HepG2 (cell line): Measurements from ENCODE around the gene SAP25. TPM values are rescaled to one million over a fixed set of nuclear protein-coding genes. Genes with fewer than 3 reads are reported as not detected.
A peak's percentile ranks its signal among the peaks of the same experiment; 100 is the strongest.

ENCODE experiments used
- ARNT2 ChIP-seq: sonication (generic); formaldehyde crosslinking; IDR thresholded peaks from 2 replicates; pipeline ENCODE4 v1.8.0; 2022; ENCODE audit warnings: mild to moderate bottlenecking, low read depth, missing genetic modification reagents, moderate library complexity
- E2F2 ChIP-seq: sonication (generic); formaldehyde crosslinking; IDR thresholded peaks from 2 replicates; pipeline ENCODE4 v1.4.0; 2020; ENCODE audit warnings: missing genetic modification reagents, borderline replicate concordance
- GABPA ChIP-seq, 2 experiments: IDR thresholded peaks; 2 replicates each; pipeline ENCODE4 v1.6.1; 2011 to 2016; ENCODE audit warnings: low read depth in 2 of 2, low read length in 1 of 2, missing biosample characterization in 1 of 2, missing genetic modification characterization in 1 of 2
- KDM3A ChIP-seq: IDR thresholded peaks from 2 replicates; pipeline ENCODE4 v1.6.1; 2018; ENCODE audit warnings: low read depth, missing compliant biosample characterization
- MED13 ChIP-seq: sonication (generic); formaldehyde crosslinking; IDR thresholded peaks from 2 replicates; pipeline ENCODE4 v1.5.0; 2020; ENCODE audit warnings: missing genetic modification reagents
- MTA3 ChIP-seq: sonication (generic); formaldehyde crosslinking; IDR thresholded peaks from 2 replicates; pipeline ENCODE4 v1.4.0; 2020; ENCODE audit warnings: missing genetic modification reagents
- MXD3 ChIP-seq: IDR thresholded peaks from 2 replicates; pipeline ENCODE4 v1.6.1; 2016; ENCODE audit warnings: mild to moderate bottlenecking, missing biosample characterization, missing genetic modification reagents
- NONO ChIP-seq, 2 experiments: fragments of 450-650 bp in 1 of 2; sonication (generic) in 1 of 2; formaldehyde crosslinking in 1 of 2; IDR thresholded peaks in 1 of 2; conservative IDR thresholded peaks in 1 of 2; 2 replicates each; pipeline versions ENCODE4 v1.6.1 to v1.8.0; 2017 to 2022; ENCODE audit warnings: mild to moderate bottlenecking in 1 of 2, missing genetic modification reagents in 1 of 2, moderate library complexity in 1 of 2
- PHF21A ChIP-seq: sonication (generic); formaldehyde crosslinking; IDR thresholded peaks from 2 replicates; pipeline ENCODE4 v1.5.0; 2020; ENCODE audit warnings: mild to moderate bottlenecking, missing genetic modification reagents
- PLSCR1 ChIP-seq: sonication (generic); formaldehyde crosslinking; IDR thresholded peaks from 2 replicates; pipeline ENCODE4 v1.5.0; 2020; ENCODE audit warnings: missing genetic modification reagents, mild to moderate bottlenecking, borderline replicate concordance
- POLR2AphosphoS5 ChIP-seq: IDR thresholded peaks from 2 replicates; pipeline ENCODE4 v1.6.1; 2012; ENCODE audit warnings: low read depth, low read length
- TRIM22 ChIP-seq: fragments of 450-650 bp; IDR thresholded peaks from 2 replicates; pipeline ENCODE4 v1.6.1; 2017
- U2AF1 ChIP-seq: fragments of 200-400 bp; formaldehyde crosslinking; optimal IDR thresholded peaks from 2 replicates; pipeline ENCODE3; 2017; ENCODE audit warnings: mild to moderate bottlenecking, low read depth, low read length
- UBTF ChIP-seq: sonication (generic); formaldehyde crosslinking; IDR thresholded peaks from 2 replicates; pipeline ENCODE4 v1.4.0; 2020; ENCODE audit warnings: mild to moderate bottlenecking, missing genetic modification reagents
- ZFX ChIP-seq: sonication (generic); formaldehyde crosslinking; IDR thresholded peaks from 2 replicates; pipeline ENCODE4 v1.4.0; 2020; ENCODE audit warnings: mild to moderate bottlenecking, low read depth, missing genetic modification reagents, moderate library complexity
- ZGPAT ChIP-seq: IDR thresholded peaks from 2 replicates; pipeline ENCODE4 v1.6.1; 2016; ENCODE audit warnings: mild to moderate bottlenecking
- ZNF224 ChIP-seq: sonication (generic); formaldehyde crosslinking; IDR thresholded peaks from 2 replicates; pipeline ENCODE4 v1.5.0; 2020; ENCODE audit warnings: mild to moderate bottlenecking, missing genetic modification reagents
- ZNF296 ChIP-seq: sonication (generic); formaldehyde crosslinking; conservative IDR thresholded peaks from 2 replicates; pipeline ENCODE4 v1.5.0; 2020; ENCODE audit warnings: mild to moderate bottlenecking, missing genetic modification reagents
- ZNF333 ChIP-seq: sonication (generic); formaldehyde crosslinking; IDR thresholded peaks from 2 replicates; pipeline ENCODE4 v1.4.0; 2020; ENCODE audit warnings: mild to moderate bottlenecking, missing genetic modification reagents, borderline replicate concordance
- ZNF34 ChIP-seq: sonication (generic); formaldehyde crosslinking; IDR thresholded peaks from 2 replicates; pipeline ENCODE4 v1.4.0; 2020; ENCODE audit warnings: mild to moderate bottlenecking, missing genetic modification reagents, borderline replicate concordance
- polyA plus RNA-seq, 8 experiments: library from polyadenylated mRNA; depleted of rRNA in 3 of 8; stranded (reverse) in 7 of 8; unstranded in 1 of 8; fragments of >200 nt; fragmentation: Illumina TruSeq in 4 of 8; extraction: Trizol in 4 of 8; gene quantifications; 2 replicates each; pipeline versions ENCODE4 v1.2.1 to v1.2.3, GENCODE V29; 2011 to 2016; ENCODE audit warnings: low read depth in 4 of 8, missing spikeins in 1 of 8, mixed read lengths in 1 of 8; ENCODE audit not compliant: insufficient read depth in 1 of 8
- total RNA-seq, 5 experiments: library from RNA; depleted of rRNA; stranded (reverse); fragments of >200 nt; fragmentation: Illumina TruSeq; extraction: Trizol; gene quantifications; 2 replicates each; pipeline ENCODE4 v1.2.3, GENCODE V29; 2016; ENCODE audit warnings: low read depth in 1 of 5

Gene SAP25
- total and polyA plus RNA-seq, 2 of the 13 experiments (the other 11 are each of a cell fraction or from before 2014, with no cell fraction given), result 0.15 to 0.20 TPM

GRCh38 chr7:100568896-100569844 lies 4.5 kb downstream of the SAP25 start (continued):
- no peak for TF ChIP-seq TRIM22
- no peak; the same call in 1 of the 2 replicates for TF ChIP-seq E2F2 (CRISPR knock-in tag)
- TF ChIP-seq POLR2AphosphoS5, result peak; percentile 92
- TF ChIP-seq PLSCR1 (CRISPR knock-in tag), result no peak
- TF ChIP-seq PHF21A, result peak; percentile 38; the same call in 1 of the 2 replicates
- no peak for TF ChIP-seq MTA3 (CRISPR knock-in tag)
- TF ChIP-seq ZNF296 (CRISPR knock-in tag), result no peak
- TF ChIP-seq MXD3 (CRISPR knock-in tag), result no peak; the same call in 1 of the 2 replicates
- TF ChIP-seq MED13 (CRISPR knock-in tag), result no peak
- no peak for TF ChIP-seq ZGPAT (CRISPR knock-in tag)
- TF ChIP-seq ZNF224 (CRISPR knock-in tag), result no peak; the same call in none of the 2 replicates
- TF ChIP-seq ARNT2 (CRISPR knock-in tag), result peak; percentile 56; the same call in 1 of the 2 replicates
- TF ChIP-seq ZNF333 (CRISPR knock-in tag), result no peak
- TF ChIP-seq ZNF34 (CRISPR knock-in tag), result peak; percentile 94
- TF ChIP-seq U2AF1, result peak; percentile 34
- TF ChIP-seq NONO (IDR thresholded peaks at IDR 0.05), result no peak
- TF ChIP-seq NONO (CRISPR knock-in tag; conservative IDR thresholded peaks at IDR 0.05), result peak; percentile 92
- TF ChIP-seq GABPA (IDR thresholded peaks at IDR 0.05; ENCODE audit: low read depth, low read length), result no peak
- TF ChIP-seq GABPA (CRISPR knock-in tag; IDR thresholded peaks at IDR 0.05; ENCODE audit: low read depth), result no peak
- TF ChIP-seq KDM3A (CRISPR knock-in tag), result no peak
- peak; percentile 89; the same call in 1 of the 2 replicates for TF ChIP-seq UBTF (CRISPR knock-in tag)
- TF ChIP-seq ZFX (CRISPR knock-in tag), result no peak
